ENCODE results near the gene KCNH2.

DNA sequence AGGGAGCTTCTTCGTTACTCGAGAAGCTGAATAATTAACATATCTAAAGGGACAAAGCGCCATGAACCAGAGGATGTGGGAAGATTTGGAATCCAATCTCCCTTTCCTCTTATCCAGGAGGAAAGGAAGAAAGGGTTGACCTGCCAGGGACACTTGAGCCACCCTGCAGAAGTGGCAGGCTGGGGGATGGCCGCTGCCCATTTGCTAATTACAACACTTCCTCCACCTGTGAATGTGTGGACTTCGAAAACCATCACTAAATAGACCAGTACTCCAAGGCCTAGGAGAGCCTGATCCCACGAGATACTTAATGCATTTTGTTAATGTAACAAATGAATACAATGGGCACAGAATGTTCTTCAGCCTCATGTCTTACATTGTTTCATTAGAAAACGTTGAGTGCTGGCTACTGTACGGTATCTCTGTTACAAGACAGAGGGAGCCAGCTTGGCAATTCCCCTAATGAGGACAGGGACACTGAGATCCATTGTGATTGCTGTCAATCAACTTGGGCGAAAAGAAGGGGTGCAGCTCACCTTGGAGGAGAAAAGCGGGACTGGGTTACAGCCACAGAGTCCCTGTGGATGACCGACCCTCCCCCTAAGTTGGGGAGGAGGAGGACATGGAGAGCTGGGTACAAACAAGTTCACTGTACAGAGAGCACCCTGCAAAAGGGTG lies 66.4 kb downstream of the KCNH2 start:
- TF ChIP-seq, protein P1, sequence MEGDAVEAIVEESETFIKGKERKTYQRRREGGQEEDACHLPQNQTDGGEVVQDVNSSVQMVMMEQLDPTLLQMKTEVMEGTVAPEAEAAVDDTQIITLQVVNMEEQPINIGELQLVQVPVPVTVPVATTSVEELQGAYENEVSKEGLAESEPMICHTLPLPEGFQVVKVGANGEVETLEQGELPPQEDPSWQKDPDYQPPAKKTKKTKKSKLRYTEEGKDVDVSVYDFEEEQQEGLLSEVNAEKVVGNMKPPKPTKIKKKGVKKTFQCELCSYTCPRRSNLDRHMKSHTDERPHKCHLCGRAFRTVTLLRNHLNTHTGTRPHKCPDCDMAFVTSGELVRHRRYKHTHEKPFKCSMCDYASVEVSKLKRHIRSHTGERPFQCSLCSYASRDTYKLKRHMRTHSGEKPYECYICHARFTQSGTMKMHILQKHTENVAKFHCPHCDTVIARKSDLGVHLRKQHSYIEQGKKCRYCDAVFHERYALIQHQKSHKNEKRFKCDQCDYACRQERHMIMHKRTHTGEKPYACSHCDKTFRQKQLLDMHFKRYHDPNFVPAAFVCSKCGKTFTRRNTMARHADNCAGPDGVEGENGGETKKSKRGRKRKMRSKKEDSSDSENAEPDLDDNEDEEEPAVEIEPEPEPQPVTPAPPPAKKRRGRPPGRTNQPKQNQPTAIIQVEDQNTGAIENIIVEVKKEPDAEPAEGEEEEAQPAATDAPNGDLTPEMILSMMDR (IDR thresholded peaks at IDR 0.05), result no peak
- no peak for TF ChIP-seq POLR2A (IDR thresholded peaks at IDR 0.05)

Data from thyroid gland (tissue), 4 donors.